ENCODE data around the gene FBXO2.

FBXO2 gene

DNA sequence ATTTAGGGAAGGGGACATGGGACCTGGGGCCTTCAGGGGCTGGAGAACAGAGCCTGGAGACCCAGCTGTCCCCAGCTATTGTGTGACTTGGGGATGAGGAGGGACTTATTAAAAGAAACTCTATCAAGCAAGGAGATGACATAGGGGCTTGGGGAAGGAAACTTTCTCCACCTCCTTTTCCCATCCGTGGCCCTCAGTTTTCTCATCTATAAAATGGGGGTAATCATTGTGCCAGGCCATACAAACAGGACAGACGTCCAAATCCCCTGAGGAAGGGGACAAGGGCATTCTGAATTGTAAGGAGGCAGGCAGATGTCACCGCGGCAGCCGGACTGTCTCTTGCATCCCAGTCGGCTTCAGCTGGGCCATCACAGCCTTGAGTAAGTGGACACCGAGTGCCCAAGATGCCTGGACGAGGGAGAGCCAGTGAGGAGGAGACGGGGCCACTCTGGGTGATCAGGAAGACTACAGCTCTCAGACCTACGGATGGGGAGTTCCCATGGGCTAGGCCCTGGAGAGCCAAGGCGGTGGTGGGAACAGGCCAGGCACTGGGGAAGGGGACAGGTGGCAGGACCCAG is 1.9 kb downstream of the FBXO2 start:
- no peak for DNase-seq

DNA sequence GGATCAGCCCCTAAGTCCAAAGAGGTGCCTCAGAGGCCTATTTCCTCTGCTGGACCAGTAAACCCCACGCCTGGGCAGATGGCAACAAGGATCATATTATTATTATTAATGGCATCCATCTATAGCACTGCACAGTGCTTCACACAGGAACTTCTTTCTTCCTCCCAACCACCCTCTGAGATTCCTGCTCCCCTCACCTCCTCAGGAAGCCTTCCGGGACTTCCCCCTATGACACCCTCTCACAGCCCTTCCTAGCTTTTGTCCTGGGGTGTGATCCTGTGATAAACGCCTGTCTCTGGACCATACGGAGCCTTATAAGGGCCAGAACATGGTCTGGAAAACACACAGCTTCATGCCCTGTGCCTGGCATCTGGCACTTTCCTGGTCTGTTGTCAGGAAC is 3.2 kb downstream of the FBXO2 start:
- no peak for DNase-seq

DNA sequence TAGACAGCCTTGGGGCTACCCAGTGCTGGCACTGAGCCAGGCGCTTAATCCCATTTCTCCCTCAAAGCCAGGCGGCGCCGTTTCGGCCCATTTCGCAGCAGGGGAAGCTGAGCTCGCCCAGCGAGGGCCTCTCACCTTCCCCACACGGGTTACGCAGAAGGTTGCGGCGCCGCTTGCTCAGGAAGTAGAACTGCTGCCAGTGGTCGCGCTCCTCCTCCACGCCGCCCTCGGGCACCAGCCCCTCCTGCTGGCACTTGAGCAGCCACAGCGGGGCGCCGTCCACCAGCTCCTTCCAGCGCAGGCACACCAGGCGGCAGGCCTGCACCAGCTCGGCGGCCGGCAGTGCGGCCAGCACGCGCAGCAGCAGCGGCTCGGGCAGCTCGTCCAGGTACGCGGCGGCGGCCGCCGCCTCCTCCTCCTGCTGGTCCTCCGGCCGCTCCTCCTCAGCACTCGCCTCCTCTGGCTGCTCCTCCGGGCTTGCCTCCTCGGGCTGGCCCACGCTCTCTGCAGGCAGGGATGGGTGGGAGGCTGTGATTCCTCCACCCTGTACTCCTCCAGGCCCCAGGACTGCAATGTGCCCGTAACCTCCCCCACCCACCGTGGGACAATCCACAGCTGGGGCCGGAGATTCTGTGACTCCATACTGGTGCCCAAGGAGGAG is 3.8 kb downstream of the FBXO2 start:
- peak; percentile 82 for DNase-seq

DNA sequence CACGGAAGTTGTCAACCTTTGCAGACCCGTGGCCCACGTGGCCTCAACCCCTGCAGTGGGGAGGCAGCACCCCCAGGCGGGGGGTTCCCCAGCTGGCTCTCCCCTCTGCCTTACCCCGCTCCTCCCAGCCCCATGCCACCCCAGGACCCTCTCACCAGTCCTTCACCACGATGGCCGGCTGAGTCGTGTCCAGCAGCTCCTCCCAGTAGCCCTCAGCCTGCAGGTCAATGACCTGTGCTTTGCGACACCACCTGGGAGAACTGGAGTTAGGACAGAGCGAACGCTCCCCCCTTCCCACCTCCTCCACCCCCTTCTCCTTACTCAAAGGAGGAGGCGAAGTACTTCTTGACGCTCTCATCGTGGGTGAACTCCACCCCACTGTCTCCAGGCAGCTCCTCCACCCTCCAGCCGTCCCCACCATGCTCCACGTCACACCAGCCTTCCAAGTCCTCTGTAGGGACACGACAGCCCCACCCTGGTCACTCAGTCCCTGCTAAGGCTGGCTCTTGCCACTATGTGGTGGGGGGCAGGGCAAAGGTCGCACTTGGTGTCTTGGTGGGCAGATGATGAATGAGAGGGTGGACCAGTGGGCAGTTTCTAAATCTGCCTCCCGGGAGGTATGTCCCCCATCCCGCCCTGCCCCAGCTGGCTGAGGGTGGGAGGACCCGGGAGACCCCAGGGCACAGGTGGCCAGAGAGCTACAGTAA is 4.5 kb downstream of the FBXO2 start:
- no peak for DNase-seq

DNA sequence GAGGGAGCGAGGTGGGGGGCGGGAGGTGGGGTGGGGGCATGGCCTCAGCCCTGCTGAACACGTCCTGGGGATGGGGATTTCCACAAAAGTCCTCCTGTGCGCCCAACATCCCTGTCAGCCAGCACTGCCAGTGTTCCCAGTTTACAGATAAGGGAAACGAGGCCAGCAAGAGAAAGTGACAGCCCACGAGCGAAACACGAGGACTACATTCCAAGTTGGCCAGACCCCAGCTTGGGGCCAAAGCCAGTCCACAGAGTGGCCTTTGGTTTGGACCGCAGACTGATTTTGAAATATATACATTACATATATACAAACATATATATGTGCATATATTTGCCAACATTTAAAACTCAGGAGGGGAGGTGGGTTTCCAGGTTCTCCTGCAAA is 5.0 kb downstream of the FBXO2 start:
- no peak for DNase-seq

DNA sequence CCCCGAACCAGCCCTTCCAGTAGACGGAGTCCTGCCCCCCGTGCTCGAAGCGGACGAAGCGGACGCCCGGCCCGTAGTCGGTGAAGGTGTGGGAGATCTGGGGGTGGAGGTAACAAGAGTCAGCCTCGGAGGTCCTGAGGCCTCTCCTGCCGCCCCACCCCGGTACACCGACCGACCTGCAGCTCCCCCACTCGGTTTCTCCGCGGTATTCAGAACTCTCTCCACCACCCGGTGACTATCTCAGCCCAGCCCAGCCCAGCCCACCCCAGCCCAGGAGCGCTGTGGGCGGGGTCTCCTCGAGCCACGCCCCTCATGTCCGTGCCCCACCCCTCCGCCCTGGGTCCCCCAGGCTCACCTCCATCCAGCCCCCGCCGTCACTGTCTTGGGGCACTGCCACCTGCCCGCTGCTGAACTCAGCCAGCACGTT is 5.5 kb downstream of the FBXO2 start:
- DNase-seq: peak; percentile 58

DNA sequence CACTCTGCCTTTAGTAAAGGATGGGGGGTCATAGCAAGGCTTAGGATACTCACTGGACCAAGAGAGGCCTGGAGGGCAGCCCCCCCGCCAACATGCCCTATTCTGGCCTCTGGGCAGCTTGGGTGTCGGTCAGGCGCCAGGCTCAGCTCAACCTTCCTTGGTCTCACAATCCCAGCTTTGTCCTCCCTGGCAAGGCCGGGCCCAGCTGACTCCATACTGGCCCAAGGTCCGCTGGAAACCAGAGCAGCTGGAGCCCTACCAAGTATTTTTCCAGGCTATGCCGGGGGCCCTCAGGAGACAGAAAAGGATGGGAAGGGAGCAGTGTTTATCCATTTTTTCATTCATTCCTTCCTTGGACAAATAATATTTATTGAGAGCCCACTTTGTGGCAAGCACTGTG is 6.2 kb downstream of the FBXO2 start:
- DNase-seq: no peak

DNA sequence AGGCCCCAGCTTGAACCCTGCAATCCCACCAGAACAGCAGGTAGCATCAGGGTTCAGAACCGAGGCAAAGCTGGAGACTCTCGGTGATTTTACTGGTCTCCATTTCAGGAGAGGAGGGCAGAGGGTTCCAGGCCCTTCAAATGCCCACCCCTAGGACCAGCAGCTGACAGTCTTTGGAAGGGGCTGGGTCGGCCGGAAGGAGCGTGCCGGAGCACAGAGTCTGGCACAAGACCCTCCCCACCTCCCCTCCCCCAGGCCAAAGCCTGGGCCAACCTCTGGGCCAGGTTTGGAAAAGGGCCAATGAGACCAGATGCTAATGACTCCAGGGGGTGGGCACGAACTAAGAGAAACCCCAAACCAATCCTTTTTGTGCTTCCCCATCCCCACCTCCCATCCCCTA is 6.9 kb downstream of the FBXO2 start:
- no peak for DNase-seq

DNA sequence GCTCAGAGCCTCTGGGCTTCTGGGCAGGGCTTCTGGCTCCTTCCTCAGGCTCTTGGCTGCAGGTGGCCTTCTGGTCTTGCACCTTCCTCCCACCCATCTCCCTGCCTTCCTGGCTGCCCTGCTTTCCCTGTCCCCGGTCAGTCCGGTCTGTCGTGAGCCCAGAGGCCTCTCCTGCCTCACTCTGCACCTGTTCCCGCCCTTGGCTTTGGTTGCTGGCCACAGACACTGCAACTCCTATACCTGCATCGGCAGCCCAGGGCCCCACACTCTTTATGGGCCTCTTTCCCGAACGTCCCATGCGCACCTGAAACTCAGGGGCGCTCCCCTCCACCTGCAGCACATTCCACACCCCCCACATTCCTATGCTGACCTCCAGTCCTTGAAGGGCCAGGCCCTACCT is 7.9 kb downstream of the FBXO2 start:
- no peak for DNase-seq

DNA sequence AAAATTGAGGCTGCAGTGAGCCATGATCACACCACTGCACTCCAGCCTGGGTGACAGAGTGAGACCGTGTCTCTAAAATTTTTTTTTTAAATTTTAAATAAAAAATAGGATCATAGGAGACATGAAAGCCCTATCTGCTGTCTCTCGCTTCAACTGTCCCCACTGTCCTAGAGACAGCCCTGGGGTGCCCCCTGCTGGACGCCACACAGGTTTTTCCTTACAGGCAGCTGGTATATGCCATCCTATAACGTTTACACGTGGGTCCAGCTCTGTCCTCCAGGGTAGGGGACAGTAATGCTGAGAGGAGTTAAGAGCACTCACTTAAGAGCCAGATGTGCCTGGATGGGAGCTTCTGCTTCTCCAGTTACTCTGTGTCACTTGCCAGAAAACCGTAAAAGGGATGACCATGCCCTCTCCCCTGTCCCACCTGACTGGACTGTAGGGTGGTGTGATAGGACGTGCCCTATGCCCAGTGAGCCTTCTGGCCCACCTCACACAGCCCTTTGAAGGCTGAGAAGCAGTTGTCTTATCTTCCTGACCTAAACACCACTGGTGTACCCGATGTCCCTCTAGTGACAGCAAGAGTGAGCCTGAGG is 8.5 kb downstream of the FBXO2 start:
- peak; percentile 93 for DNase-seq

DNA sequence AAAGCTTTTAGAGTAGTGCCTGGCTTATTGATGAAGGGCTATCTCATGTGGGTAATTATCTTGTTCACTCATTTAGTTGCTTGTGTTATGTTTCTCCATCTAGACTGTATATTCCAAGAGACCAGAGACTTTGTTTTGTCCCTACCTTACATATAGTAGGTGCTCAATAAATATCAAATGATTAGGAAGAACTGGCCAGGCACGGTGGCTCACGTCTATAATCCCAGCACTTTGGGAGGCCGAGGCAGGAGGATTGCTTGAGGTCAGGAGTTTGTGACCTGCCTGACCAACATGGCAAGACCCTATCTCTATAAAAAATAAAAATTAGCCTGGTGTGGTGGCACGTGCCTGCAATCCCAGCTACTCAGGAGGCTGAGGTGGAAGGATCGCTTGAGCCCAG is 9.0 kb downstream of the FBXO2 start:
- no peak for DNase-seq

DNA sequence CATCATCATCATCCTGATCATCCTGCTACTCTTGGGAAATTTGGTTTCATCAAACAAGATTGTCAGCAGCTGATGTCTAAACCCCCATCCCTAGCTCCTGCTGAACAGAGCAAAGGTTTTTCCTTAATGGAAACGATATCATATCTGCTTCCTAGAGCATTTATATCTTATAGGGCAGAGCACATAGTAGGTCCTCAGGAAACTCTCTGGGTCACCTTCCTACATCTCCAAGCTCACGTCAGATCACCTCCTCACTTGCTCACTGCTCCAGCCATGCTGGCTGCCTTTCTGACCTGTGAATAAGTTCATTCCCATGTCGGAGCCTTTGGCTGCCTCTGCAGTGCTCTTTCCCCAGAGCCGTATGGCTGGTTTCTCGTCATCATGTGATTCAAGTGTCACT is 10.4 kb downstream of the FBXO2 start:
- DNase-seq: peak; percentile 39

DNA sequence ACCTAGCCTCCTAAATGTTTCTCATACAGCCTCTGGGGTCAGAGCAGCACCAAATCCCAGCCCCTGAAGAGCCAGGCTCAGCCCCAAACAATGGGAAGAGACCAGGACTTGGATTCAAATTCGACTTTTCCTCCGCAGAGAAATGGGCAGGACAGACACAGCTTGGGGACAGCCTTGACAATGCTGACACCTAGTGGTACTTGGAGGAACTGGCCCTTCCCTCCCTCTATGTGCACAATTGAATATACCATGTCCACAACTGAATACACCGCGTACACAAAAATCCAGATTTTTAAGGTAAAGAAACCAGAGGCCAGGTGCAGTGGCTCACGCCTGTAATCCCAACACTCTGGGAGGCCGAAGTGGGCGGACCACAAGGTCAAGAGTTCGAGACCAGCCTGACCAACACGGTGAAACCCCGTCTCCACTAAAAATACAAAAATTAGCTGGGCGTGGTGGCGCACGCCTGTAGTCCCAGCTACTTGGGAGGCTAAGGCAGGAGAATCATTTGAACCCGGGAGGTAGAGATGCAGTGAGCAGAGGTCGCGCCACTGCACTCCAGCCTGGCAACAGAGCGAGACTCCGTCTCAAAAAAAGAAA is 11.7 kb downstream of the FBXO2 start:
- peak; percentile 92 for DNase-seq

DNA sequence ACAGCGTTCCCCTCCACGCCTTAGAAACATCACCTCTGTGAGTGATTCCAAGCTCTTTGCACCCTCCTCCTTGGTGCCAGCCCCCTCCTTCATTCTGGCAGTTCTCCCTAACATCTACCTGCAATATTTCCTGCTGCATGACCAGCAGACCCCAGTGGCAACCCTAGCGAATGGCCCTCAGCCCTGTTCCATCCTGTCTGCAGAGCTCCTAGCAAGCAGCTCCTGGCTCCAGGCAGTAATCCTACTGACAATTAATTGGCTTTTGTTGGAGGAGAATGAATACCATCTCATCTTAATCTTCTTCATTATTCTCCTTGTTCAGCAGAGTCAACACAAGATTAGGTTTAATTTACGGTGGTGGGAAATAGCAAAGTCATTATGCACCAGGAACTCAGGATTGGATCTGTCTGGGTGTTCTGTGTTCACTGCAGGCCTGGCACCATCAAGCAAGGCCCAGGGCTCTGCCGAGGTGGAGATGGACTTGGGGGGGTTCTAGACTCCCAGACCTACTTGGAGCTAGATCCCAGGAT is 12.4 kb downstream of the FBXO2 start:
- DNase-seq: peak; percentile 99

DNA sequence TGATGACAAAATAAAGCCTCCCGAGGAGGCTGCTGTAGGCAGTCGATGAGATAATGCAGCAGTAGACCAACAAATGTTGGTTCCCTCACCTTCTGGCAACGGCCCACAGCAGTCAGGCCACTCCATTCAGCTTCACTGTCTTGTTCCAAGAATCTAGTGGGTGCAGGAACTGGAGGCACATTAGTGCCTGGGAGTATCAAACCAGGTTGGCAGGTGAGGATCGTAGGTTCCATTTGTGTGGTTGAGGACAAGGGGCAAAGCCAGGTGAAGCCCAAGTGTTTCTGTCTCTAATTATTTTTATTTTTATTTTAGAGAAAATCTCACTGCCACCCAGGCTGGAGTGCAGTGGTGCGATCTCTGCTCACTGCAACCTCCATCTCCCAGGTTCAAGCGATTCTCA is 13.3 kb downstream of the FBXO2 start:
- no peak for DNase-seq

DNA sequence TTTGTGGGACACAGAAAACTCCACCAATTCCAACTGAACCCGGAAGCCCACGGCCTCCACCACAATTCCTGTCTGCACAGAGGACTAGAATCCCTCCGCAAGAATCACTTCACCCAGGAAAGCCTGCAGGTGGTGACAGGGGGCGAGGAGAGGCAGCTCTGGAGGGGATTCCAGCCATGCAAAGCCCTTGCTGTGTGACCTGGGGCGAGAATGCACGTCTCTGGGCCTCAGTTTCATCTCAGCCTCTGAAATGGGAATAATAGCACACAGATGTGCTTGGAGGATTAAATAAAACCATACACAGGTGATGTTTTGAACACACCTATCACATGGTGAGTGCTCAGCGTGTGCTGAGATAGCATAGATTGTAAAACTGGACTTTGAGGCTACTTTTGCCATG is 14.1 kb downstream of the FBXO2 start:
- no peak for DNase-seq

DNA sequence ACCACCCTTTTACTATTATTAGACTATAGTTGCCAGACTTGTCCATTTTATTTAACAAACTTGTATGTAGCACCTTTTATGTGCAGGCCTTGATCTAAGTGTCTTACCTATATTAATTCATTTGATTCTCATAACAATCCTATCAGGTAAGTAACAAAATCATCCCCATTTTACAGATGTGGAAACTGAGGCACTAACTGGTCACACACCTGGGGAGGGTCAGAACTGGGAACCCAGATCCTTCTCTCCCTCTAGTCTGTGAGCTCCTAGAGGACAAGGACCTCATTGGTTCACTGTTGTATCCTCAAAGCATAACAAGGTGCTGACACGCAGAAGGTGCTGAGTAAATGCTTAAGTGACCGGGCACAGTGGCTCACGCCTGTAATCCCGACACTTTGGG is 14.9 kb downstream of the FBXO2 start:
- DNase-seq: no peak

DNA sequence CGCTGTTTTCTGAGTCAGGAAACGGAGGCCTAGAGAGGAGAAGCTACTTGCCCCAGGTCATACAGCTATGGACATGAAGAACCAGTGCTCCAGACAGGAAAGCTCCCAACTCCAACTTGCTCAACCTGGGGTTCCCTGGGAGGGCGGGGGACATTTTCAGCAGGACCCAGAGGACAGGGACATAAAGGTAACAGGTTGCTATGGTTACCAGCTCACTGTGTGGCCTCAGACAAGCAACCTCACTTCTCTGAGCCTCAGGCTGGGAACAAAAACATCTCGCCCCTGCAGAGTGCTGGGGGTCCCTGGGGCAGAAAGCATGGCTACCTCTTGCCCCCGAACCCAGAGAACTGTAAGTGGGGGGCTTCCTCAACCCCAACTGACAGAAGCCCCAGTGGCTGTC is 16.1 kb downstream of the FBXO2 start:
- no peak for DNase-seq

DNA sequence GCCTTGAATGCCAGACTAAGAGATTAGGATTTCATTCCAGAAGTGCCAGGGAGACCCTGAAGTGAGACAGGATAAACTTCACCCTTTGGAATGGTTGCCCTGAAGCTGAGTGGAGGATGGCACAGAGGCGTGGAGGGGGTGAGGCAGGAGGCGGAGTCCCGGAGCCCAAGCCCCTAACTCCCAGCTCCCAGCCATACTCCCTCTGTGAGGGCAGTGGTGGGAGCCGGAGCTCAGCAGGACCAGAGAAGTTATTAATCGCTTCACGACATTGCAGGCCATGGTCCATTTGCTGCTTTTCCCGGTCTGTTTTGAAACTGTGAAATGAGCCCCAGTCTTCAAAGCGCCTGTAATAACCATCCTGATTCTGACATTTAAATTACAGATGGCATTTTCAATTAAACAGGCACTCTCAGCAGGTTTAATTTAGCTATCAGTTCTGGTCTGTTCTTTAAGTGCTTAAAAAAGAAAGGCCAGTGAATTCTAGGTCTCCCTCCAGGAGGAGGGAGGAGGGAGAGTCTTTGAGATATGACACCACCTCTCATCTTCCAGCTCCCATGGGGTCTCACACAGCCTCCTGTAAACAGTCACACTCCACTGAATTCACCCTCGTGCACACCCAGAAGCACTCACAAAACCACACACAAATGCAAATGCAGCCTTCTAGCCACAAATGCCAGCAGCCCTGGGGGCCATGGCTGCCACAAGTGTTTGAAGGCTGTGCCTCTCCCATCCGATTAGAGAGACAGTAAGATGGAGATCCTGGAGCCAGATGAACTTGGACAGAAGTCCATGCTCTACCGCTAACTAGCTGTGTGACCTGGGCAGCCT is 19.6 kb downstream of the FBXO2 start:
- DNase-seq: no peak

DNA sequence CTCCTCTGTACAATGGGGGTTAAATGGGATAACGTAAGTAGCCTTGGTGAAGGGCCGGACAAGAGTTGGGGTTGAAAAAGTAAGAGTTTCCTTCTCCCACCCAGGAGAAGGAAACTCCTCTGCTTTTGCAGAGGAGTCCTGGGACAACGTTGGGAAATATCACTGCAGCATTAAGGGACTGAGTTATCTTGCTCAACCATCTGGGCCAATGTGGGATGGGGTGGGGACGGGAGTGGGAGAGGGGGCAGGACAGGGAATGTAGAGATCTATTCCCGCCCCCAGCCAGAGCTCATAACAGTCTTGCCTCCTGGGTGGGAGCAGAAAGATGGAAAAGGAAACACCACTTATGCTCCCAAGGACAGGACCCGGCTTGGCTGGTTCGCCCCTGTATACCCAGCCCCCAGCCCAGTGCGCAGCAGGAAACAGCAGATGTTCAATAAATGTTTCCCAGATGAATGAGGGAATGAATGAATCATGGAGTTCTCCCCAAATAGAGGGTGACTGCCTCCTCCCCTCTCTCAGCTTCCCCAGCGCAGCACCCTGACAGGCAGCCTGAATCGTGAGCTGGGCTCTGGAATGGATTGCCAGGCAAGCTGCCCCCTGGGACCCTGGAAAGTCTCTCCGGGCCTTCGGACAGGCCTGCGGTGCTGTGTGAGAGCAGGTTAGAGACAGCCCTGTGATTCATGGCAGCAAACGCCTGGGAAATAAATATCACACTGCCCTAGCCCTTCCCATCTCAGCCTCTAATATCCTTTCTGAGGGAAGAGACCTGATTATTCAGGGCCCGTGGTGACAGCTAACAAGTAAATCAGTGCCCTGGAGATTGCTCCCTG is 24.8 kb downstream of the FBXO2 start:
- peak; percentile 56 for DNase-seq

DNA sequence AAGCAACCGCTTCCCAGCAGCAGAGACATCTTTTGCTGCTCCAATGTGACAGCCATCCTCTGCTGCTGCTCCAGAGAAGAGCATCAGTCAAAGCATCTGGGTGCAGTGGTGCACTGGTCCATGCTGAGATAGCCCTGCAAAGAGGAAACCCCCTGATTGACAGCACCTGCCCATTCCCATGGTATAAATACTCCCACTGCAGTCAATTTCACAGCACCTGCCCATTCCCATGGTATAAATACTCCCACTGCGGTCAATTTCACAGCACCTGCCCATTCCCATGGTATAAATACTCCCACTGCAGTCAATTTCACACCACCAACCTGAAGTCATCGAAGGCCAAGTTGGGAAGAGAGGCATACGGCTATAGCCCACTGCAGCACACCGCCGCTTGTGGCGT is 25.5 kb downstream of the FBXO2 start:
- no peak for DNase-seq

DNA sequence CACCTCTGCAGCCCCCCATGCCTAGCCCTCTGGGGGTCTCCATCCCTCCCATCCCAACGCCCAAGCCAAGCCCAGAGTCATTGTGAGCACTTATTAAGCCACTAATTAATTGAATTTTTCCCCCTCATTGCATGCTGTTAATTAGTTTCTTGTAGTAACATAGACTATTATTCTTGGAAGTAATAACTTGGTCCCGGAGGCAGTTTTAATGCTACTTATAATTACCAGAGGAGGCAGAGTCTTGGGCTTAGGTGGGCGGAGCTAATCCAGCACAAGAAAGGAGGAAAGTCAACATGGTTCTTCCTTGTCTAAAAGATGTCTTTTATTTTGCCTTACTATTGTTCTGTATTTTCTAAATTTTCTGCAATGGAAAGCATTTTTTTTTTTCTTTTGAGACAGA is 27.7 kb downstream of the FBXO2 start:
- peak; percentile 17 for DNase-seq
